ENCODE measurements around the gene DFFA. TPM values are rescaled to one million over a fixed set of nuclear protein-coding genes. Genes with fewer than 3 reads are reported as not detected.

Gene DFFA
- total and polyA plus RNA-seq, 9 of the 15 experiments (the other 6 are each of a cell fraction or from before 2014, with no cell fraction given): 39.6 to 74.8 (median 59.2) TPM

GRCh38 chr1:10475510-10475909, 3.2 kb upstream of the DFFA start (continued):
- no peak for TF ChIP-seq IRF1 (CRISPR knock-in tag; IDR thresholded peaks at IDR 0.05; ENCODE audit: borderline replicate concordance)

DNA sequence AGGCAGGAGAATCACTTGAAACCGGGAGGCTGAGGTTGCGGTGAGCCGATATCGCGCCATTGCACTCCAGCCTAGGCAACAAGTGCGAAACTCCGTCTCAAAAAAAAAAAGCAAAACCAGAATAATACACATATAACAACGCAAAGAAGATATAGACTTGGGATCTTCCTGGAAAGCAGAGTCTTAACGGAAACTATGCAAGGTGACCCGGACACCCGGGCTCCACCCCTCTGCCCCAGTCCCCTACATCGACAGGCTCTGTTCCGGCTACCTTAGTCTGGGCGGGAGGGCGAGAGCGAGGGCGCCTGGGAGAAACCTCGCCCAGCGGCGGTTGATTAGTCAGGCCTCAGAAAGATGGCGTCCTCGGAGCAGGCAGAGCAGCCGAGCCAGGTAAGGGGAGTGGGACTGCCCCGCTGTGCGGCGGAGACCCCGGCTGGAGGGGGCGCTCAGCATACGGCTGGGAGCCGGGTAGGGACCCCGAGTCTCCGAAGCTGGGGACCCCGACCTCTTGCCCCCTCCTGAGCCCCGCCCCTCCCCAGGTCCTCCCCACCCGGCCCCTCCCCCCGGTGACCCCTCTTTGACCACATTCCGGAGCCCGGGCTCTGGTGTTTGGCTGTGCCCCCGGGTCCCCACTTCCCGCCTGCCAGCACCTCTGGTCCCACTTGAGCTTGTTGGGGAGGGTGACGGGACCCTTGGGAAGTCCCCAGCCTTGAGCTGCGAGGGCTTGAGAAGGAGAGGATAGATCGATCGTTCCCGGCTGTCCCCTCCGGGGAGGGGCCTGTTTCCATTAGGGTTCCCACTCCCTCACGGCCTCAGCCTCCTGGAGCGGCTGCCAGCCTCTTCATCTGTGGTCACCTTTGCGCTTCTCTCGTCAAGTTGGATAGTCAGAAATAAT, 2.5 kb upstream of the DFFA start, which contains the start of gene PEX14:
Gene PEX14, plus strand, starts transcription at position 338 of the 895 bp plus-strand sequence. Its CDS starts 17 bp downstream, at position 355.
- peak; percentile 91 for ATAC-seq
- Histone ChIP-seq H3K4me3 (peak within 1 kb of the TSS; percentile 72), H3K27ac (ENCODE audit: extremely low read depth, low read depth, low read length) (peak within 1 kb of the TSS; percentile 90), H3K9me3 (replicated peaks; ENCODE audit: control insufficient read depth, insufficient read depth, low read depth, low read length) (no peaks in the 10 kb centered on the region), H3K4me2 (ENCODE audit: insufficient read depth, low read length) (peak within 1 kb of the TSS; percentile 84), H3K36me3 (ENCODE audit: control insufficient read depth, insufficient read depth, low read length) (peaks cover 27% of the 10 kb centered on the region), H4K20me1 (replicated peaks; ENCODE audit: control insufficient read depth, insufficient read depth, low read length) (no peaks in the 10 kb centered on the region), H3K79me2 (ENCODE audit: control insufficient read depth, insufficient read depth, low read length) (peaks cover 68% of the 10 kb centered on the region), H3K27me3 (ENCODE audit: control insufficient read depth in 2 of 2, insufficient read depth in 2 of 2, low read length in 2 of 2) (no peaks in the 10 kb centered on the region), H3K9me1 (ENCODE audit: control insufficient read depth, insufficient read depth, low read length) (no peaks in the 10 kb centered on the region), H3K4me1 (replicated peaks in 1 of 2; ENCODE audit: control insufficient read depth in 2 of 2, insufficient read depth in 2 of 2, low read length in 2 of 2) (peaks cover 24 to 31% of the 10 kb centered on the region in 2 experiments; a peak in 4 of 5 replicates), H3K9ac (ENCODE audit: insufficient read depth in 1 of 2, low read depth in 2 of 2, low read length in 2 of 2) (peak within 1 kb of the TSS; percentile 82 to 98), H2AFZ (ENCODE audit: low read depth, low read length) (peak within 1 kb of the TSS; percentile 84)
- in situ Hi-C loops (cut with MboI) (no loop called here), intact Hi-C loops (cut with micrococcal nuclease) (loop anchor here (2.0 to 5.0 kb wide), 2 partner anchors 20 to 98 kb away; no protein-coding TSS in a partner anchor)
- FAIRE-seq: peak; percentile 80
- peak; percentile 93 to 98 (median 96) for DNase-seq (ENCODE audit: extremely low read depth in 1 of 4, low spot score in 3 of 4)
- POLR2A ChIA-PET: interaction anchor here (0.6 to 0.9 kb wide), 5 partner anchors 20 to 160 kb away, joined by 3 to 4 read pairs (median 3); partner anchors contain the start of gene CENPS
- BruUV-seq (replicated peaks): no TSS peak
- 7% methylated on average over 43 of the region's 50 CpGs for WGBS (ENCODE audit: insufficient coverage, low coverage, missing lambda C conversion rate)
- CTCF ChIA-PET (ENCODE audit: low intra/inter-chr PET ratio): no interaction called here
- TF ChIP-seq LARP7 (IDR thresholded peaks at IDR 0.05) (peak; percentile 56; the same call in 1 of the 2 replicates), ZNF785 (CRISPR knock-in tag; IDR thresholded peaks at IDR 0.05) (no peak), MAZ (CRISPR knock-in tag; conservative IDR thresholded peaks at IDR 0.05 in 1 of 2, IDR thresholded peaks at IDR 0.05 in 1 of 2) (peak; percentile 95), CBX3 (IDR thresholded peaks at IDR 0.05; ENCODE audit: borderline replicate concordance in 1 of 2, low read length in 2 of 2) (peak in 1 of 2 experiments; percentile 69; a peak in 1 of 3 replicates), ZNF280B (CRISPR knock-in tag; IDR thresholded peaks at IDR 0.05) (no peak), ZNF592 (IDR thresholded peaks at IDR 0.05) (peak; percentile 67), MCM7 (IDR thresholded peaks at IDR 0.05) (no peak), ZNF76 (CRISPR knock-in tag; IDR thresholded peaks at IDR 0.05; ENCODE audit: borderline replicate concordance) (no peak), ZNF449 (CRISPR knock-in tag; IDR thresholded peaks at IDR 0.05) (peak; percentile 33; the same call in 1 of the 2 replicates)

Measured in K562 (cell line).